Measurements from ENCODE around the gene AMZ2.
"Not testable (repeated sequence)": the region's sequence is repeated elsewhere in the genome, so short reads cannot be mapped to it uniquely, and the experiment has no call there.

Gene AMZ2

DNA sequence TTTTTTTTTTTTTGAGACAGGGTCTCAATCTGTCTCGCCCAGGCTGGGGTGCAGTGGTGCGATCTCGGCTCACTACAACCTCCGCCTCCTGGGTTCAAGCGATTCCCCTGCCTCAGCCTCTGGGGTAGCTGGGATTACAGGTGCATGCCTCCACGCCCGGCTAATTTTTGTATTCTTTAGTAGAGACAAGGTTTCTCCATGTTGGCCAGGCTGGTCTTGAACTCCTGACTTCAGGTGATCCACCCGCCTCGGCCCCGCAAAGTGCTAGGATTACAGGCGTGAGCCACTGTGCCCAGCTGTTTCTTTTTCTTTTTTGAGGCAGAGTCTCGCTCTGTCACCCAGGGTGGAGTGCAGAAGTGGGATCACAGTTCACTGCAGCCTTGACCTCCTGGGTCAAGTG lies 27.1 kb upstream of the AMZ2 start:
- not testable (repeated sequence) for DNase-seq

GRCh38 chr17:68221786-68222185 lies 26.1 kb upstream of the AMZ2 start:
- DNase-seq: no peak

GRCh38 chr17:68222606-68223005 lies 25.2 kb upstream of the AMZ2 start:
- DNase-seq: no peak

GRCh38 chr17:68225055-68225454 lies 22.8 kb upstream of the AMZ2 start:
- DNase-seq: peak; percentile 47

GRCh38 chr17:68228039-68228680 lies 19.7 kb upstream of the AMZ2 start:
- not testable (repeated sequence) for DNase-seq

DNA sequence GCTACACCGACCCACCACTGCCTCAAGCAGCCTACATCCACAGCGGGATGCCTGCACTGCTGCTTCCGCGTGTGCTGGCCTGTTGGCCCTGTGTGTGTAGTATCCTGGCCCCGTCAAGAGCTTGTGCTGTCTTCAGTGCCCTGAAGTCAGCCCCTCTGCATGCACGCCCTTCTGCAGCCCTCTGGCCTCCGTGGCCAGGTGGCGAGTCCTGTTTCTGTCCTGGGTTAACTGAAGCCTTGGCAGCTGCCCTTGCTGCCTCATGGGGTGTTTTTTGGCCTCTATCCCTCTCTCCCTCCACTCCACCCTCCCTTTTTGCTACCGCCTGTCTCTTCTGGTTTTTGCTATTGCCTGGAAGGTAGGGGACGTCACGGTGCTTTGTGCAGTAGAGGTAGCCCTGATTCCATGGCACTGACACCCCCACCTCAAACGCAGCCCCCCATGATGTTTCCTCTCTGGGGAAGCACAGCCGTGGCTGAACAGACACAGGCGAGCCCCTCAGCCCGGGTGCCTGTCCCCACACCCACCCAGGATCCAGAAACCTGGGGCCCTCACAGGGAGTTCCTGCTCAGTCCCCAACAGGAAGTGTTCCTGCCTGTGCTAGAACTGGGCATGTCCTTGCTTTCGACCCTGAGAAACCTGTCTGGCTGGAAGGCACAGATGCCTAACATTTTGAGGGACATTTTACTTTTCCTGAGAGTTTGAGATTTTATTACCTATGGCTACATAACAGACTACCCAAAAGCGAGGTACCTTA lies 18.8 kb upstream of the AMZ2 start:
- DNase-seq: no peak

DNA sequence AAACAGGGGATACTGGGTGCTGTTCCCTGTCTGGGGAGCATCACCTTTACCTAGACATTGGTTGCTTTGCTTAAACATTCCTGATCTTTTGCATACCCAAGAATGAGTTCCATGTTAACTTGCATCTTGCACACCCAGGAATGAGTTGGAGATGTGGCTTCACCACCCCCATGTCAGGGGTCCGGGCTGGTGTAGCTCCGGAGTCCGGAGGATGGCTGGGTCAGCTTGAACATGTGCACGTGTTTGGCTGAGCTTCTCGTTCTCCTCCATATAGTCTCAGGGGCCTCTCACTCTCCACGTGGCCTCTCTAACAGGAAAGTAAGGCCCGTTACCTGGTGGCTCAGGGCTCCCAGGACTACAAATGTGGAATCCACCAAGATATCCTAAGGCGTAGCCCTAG lies 18.2 kb upstream of the AMZ2 start:
- DNase-seq: no peak

- not testable (repeated sequence) for DNase-seq
Measured at GRCh38 chr17:68231131-68231530, 16.7 kb upstream of the AMZ2 start.

DNA sequence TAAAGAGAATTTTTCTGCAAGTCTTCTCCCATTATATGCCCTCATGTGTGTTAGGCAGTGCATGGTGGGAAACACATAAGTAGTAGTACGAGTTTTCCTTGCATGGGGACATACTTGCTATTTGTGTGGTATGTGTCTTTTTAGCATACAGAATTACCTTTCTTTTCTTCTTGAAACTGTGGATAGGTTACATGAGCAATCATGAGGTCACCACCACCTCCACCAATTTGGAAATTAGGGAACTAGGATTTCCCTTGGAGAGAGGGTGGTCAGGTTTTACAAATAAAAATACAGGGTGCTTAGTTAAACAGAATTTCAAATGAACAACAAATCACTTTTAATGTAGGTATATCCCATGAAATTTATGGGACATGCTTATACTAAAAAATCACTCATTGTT lies 16.3 kb upstream of the AMZ2 start:
- DNase-seq: no peak

- peak; percentile 20 for DNase-seq
Measured at GRCh38 chr17:68232741-68233140, 15.1 kb upstream of the AMZ2 start.

DNA sequence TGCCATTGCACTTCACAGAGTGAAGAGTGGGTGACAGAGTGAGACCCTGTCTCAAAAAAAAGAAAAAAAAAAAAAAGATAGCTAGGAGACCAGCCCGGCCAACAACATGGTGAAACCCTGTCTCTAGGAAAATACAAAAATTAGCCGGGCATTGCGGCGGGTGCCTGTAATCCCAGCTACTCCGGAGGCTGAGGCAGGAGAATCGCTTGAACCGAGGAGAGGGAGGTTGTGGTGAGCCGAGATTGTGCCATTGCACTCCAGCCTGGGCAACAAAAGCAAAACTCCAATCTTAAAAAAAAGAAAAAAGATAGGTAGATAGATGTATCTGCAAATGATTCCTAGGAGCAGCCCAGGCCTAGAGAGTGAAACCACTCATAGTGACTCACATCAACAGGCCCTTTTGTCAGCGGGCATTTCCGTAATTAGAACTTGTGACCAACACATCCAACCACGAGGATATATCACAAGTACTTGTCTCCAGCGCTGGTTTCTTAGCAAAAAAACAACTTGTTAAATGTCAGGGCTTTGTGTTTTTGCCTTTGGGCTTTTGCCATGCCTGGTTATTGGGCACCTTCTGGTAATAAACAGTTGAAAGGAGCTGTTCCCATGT lies 13.0 kb upstream of the AMZ2 start:
- DNase-seq: peak; percentile 75

GRCh38 chr17:68235336-68235791 lies 12.5 kb upstream of the AMZ2 start:
- DNase-seq: not testable (repeated sequence)

DNA sequence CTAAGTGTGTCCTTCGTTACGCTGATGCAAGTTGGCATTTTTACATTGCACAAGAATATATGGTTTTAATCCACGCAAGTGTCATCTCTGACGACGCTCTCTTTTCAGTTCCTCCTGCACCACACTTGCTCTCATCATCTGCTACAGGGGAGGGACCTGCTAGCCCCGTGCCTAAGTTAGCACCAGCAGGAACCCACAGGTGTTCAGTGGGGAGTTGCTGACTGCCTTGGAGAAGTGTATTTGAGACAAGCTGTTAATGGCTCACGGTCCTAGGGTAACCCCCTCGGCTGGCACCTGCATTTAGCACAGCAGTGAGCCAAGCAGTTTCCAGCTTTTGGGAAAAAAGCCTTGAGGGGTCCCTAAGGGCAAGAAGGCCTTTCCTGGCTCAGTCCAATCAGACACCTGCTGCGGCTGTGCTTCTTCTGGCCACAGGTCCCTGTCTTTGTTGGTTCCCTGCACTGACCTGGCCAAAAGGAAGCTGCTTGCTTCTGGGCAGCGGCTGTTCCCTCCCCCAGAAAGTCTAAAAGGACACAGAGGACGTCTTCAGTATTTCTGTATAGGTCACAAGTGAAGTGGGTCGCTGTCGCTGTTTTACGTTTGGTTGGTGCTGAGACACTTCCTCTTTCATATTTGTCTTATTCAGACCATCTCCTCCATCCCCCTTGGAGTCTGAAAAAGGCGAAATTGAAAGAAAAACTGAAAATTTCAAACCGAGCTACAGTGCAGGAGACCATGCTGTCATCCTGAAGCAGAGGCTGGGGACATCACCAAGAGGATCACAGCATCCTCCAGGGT lies 10.3 kb upstream of the AMZ2 start:
- peak; percentile 87 for DNase-seq

DNA sequence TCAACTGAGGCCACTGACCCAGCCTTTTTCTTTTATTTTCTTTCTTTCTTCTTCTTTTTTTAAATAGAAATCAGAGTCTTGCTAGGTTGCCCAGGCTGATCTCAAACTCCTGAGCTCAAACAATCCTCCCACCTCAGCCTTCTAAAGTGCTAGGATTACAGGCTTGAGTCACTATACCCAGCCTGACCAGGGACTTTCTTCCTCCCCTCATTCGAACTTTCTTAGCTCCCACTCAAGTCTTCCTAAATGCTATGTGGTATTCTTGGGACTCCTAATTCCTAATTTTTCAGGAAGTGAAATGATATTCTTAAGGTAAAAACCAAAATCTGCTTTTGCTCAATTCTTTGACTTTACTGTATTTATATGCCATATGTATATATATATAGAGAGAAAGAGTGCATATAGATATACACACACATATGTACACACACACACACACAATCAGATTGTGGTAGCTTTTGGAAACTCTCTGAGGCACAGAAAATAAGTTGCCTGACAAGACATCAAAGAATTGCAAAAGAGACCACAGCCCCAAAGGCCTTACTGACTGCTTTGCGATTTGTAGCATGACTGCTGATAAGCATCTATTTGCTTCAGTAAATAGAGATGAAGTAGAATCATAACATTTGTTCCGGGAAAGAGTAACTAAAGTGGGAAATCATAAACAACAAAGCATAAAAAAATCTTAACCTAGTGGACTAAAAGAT lies 9.5 kb upstream of the AMZ2 start:
- DNase-seq: peak; percentile 60

- peak; percentile 24 for DNase-seq
Measured at GRCh38 chr17:68238871-68239253, 9.0 kb upstream of the AMZ2 start.

DNA sequence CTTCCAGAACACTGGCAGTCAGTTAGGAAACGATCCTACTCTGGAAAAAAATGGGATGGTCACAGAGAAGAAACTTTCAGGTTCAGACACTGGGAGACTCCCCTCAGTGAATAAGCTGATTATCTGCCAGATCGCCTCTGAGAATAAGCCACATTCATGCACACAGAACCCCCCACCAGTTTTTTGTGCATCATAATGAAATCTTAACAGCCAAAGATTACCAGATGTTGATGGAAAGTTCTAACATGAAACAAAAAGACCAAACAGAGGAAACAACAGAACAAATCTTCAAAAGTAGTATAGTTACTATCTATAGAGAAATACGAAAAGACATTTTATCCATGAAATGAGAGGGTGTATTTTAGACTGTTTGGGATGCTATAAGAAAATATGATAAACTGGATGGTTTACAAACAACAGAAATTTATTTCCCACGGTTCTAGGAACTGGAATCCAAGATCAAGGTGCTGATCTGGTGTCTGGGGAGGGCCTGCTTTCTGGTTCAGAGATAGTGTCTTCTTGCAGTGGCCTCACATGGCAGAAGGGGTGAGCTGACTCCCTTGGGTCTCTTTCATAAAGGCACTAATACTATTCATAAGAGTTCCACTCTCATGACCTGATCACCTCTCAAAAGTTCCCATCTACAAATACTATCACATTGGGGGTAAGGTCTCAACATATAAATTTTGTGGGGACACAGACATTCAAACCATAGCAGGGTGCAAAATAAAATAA lies 8.0 kb upstream of the AMZ2 start:
- DNase-seq: no peak

DNA sequence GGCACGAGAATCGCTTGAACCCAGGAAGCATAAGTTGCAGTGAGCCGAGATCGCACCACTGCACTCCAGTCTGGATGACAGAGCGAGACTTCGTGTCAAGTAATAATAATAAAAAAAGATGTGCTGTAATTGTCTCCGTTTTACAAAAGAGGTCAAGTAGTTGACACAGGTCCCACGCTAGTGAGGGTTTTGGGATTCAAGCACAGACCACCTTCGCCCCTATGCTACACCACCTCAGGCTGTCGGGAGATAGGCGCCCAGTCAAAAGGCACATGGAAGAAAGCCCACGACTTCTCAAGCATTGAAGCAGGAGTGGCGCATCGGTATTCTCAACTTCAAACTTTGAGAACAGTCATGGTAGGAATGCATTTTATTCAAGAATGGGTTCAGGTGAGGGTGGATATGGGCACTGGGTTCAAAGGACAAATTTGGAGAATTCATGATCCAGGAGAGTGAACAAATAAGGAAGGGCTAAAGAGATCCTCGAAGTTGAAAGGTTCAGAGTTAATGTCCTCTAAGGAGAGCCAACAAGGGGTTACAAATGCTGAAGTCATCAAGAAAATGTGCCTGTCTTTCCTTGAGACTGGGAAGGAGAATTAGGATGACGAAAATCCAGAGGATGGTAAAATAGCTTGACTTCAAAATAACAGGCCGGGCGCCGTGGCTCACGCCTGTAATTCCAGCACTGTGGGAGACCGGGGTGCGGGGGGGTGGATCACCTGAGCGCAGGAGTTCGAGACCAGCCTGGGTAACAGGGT lies 1.4 kb upstream of the AMZ2 start:
- no peak for DNase-seq

GRCh38 chr17:68248199-68248825 lies 469 bp downstream of the AMZ2 start:
- DNase-seq: peak; percentile 82

DNA sequence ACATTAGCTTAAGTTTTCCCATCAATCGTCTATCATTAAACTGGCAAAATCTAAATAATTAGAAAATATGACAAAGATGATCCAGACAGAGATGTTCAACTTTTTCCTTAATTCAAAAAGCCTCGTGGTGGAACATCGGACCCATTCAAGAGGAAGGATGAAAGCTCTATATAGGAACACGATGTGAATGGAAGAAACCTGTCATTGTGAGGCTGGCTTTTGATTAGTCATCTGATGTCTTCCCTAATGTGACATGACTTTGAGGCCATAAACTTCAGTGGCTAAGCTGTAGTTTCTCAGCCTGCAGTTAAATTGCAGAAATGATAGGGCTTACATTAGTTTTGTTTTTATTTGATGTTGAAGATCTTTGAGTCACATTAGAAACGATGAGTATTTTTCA lies 1.0 kb downstream of the AMZ2 start:
- no peak for DNase-seq

DNA sequence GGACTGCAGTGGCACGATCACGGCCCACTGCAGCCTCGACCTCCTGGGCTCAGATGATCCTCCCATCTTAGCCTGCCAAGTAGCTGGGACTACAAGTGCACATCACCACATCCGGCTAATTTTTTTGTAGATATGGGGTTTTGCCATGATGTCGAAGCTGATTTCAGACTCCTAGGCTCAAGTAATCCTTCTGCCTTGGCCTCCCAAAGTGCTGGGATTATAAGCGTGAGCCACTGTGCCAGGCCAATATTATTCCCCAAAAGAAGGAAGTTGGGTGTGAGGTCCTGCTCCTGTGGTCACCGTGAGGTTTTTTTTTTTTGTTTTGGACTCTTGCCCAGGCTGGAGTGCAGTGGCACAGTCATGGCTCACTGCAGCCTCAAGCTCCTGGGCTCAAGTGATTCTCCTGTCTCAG lies 1.5 kb downstream of the AMZ2 start:
- peak; percentile 36 for DNase-seq

GRCh38 chr17:68253426-68253825 lies 5.6 kb downstream of the AMZ2 start:
- DNase-seq: peak; percentile 37
